Rectal smooth muscle tissue (tissue), 1 donor: Measurements from ENCODE around the gene ATCAY.

Source experiments
- H3K27ac ChIP-seq: one replicate; pipeline ENCODE4 v1.7.0; 2013; ENCODE audit warnings: low read depth, low read length, inconsistent platforms
- H3K27me3 ChIP-seq: one replicate; pipeline ENCODE4 v1.7.0; 2013; ENCODE audit warnings: low read length; ENCODE audit not compliant: control insufficient read depth, insufficient read depth
- H3K36me3 ChIP-seq: one replicate; pipeline ENCODE4 v1.7.0; 2013; ENCODE audit warnings: low read length; ENCODE audit not compliant: control insufficient read depth, insufficient read depth
- H3K4me1 ChIP-seq: one replicate; pipeline ENCODE4 v1.7.0; 2013; ENCODE audit warnings: low read length; ENCODE audit not compliant: control insufficient read depth, insufficient read depth
- H3K4me3 ChIP-seq: one replicate; pipeline ENCODE4 v1.7.0; 2013; ENCODE audit warnings: low read length
- H3K9ac ChIP-seq: one replicate; pipeline ENCODE4 v1.7.0; 2013; ENCODE audit warnings: low read length

Gene ATCAY, protein sequence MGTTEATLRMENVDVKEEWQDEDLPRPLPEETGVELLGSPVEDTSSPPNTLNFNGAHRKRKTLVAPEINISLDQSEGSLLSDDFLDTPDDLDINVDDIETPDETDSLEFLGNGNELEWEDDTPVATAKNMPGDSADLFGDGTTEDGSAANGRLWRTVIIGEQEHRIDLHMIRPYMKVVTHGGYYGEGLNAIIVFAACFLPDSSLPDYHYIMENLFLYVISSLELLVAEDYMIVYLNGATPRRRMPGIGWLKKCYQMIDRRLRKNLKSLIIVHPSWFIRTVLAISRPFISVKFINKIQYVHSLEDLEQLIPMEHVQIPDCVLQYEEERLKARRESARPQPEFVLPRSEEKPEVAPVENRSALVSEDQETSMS

DNA sequence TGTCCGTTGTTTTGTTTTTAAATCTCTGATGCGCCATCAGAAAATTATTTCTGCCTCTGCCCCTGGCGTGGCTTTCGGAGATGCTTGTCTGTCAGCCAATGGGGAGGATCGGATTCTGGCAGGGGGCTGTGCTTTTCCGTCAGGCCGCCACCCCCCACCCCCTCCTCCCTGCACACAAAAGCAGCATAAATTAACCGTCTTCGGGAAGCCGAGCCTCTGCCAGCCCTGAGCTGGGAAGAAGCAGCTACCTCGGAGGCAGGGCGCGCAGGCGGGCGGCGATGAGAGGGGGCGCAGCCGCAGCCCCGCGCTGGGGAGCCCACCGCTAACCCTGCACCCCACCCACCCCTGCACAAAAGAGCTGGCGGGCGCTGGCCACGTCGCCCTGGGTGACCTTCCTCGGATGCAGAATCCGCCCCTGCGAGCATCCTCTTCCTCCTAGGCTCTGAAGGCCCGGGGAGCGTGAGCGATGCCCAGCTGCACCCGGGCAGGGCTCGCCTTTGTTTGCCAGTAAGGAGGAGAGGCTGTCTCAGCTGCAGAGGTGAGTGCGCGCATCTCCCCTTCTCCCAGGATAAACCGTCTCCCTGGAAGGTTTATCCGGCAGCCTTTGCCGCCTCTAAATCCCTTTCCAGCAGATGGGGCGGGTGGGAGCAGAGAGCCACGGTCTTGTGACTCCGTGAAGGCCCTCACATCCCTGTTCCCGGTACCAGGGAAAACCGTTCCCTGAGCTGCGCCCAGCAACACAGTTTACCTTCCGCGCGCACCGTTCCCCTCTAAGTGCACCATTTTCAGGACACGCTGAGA, at the start of gene ATCAY:
Gene ATCAY, plus strand, starts transcription at position 215 of the 801 bp plus-strand sequence. CDS start 5,083 bp downstream, outside the sequence.
- Histone ChIP-seq H3K27me3 (peaks cover 9% of the 10 kb centered on the region), H3K36me3 (no peaks in the 10 kb centered on the region), H3K4me3 (no peak within 1 kb of the TSS), H3K9ac (no peak within 1 kb of the TSS), H3K27ac (no peak within 1 kb of the TSS), H3K4me1 (no peaks in the 10 kb centered on the region)

- no peaks in the 10 kb centered on the region for H3K36me3 ChIP-seq
- peaks cover 7% of the 10 kb centered on the region for H3K27me3 ChIP-seq
- no peak overlapping the region for H3K27ac ChIP-seq
- no peak overlapping the region for H3K9ac ChIP-seq
- H3K4me1 ChIP-seq: no peaks in the 10 kb centered on the region
- H3K4me3 ChIP-seq: no peak overlapping the region
Measured at GRCh38 chr19:3831601-3832000, 48.9 kb upstream of the ATCAY start.

GRCh38 chr19:3832001-3832400, 48.5 kb upstream of the ATCAY start:
- H3K36me3 ChIP-seq: no peaks in the 10 kb centered on the region
- H3K27me3 ChIP-seq: peaks cover 7% of the 10 kb centered on the region
- H3K4me3 ChIP-seq: no peak overlapping the region
- no peak overlapping the region for H3K27ac ChIP-seq
- H3K9ac ChIP-seq: no peak overlapping the region
- no peaks in the 10 kb centered on the region for H3K4me1 ChIP-seq

DNA sequence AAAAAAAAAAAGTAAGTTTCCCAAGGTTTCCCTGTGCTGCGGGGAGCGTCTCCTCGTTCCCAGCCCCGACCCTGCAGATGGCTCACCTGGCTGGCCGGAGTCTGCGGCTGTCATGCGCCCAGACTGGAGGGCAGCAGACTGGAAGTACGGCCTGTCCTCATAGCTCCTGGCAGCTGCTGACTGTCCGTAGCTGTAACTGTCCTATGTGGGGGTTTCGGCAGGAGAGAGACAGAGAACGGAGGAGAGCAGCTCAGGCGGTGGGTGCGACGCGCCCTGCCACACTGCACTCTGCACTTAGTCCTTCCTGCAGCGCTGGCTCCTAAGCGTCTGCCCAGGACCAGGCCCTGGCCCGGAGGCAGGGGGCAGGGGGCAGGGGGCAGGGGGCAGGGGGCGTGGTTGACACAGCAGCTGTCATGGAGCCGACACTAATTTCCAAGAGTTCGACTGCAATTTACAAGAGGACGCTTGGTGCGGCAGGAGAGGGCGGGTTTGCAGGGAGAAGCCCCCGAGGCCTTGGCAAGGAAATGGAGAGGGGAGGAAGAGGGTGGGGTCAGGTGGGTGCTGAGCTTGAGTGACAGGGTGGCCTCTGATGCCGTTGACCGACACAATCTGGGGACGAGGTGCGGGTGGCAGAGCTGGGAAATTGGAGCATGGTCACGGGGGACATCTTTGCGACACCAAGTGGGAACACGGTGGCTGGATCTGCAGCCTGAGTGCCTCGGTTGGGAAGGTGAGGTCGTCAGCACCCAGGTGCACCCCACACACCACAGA, 46.7 kb upstream of the ATCAY start:
- Histone ChIP-seq H3K27ac (no peak overlapping the region), H3K9ac (no peak overlapping the region), H3K4me3 (no peak overlapping the region), H3K4me1 (no peaks in the 10 kb centered on the region), H3K27me3 (peaks cover 7% of the 10 kb centered on the region), H3K36me3 (no peaks in the 10 kb centered on the region)

GRCh38 chr19:3834349-3835054, 46.0 kb upstream of the ATCAY start:
- Histone ChIP-seq H3K4me3 (no peak overlapping the region), H3K27me3 (peaks cover 7% of the 10 kb centered on the region), H3K27ac (no peak overlapping the region), H3K9ac (no peak overlapping the region), H3K4me1 (no peaks in the 10 kb centered on the region), H3K36me3 (no peaks in the 10 kb centered on the region)

- Histone ChIP-seq H3K4me3 (no peak overlapping the region), H3K36me3 (no peaks in the 10 kb centered on the region), H3K27me3 (peaks cover 7% of the 10 kb centered on the region), H3K27ac (no peak overlapping the region), H3K9ac (no peak overlapping the region), H3K4me1 (no peaks in the 10 kb centered on the region)
Measured at GRCh38 chr19:3835055-3835435, 45.4 kb upstream of the ATCAY start.

- H3K27ac ChIP-seq: no peak overlapping the region
- no peak overlapping the region for H3K4me3 ChIP-seq
- H3K9ac ChIP-seq: no peak overlapping the region
- H3K4me1 ChIP-seq: no peaks in the 10 kb centered on the region
- peaks cover 2% of the 10 kb centered on the region for H3K27me3 ChIP-seq
- no peaks in the 10 kb centered on the region for H3K36me3 ChIP-seq
Measured at GRCh38 chr19:3836887-3837286, 43.6 kb upstream of the ATCAY start.

- Histone ChIP-seq H3K36me3 (no peaks in the 10 kb centered on the region), H3K27ac (no peak overlapping the region), H3K27me3 (no peaks in the 10 kb centered on the region)
Measured at GRCh38 chr19:3837332-3837731, 43.2 kb upstream of the ATCAY start.

GRCh38 chr19:3837922-3838321, 42.6 kb upstream of the ATCAY start:
- Histone ChIP-seq H3K36me3 (no peaks in the 10 kb centered on the region), H3K27ac (no peak overlapping the region), H3K9ac (no peak overlapping the region)

More at GRCh38 chr19:3837332-3837731, 43.2 kb upstream of the ATCAY start:
- Histone ChIP-seq H3K4me1 (no peaks in the 10 kb centered on the region), H3K4me3 (no peak overlapping the region), H3K9ac (no peak overlapping the region)

DNA sequence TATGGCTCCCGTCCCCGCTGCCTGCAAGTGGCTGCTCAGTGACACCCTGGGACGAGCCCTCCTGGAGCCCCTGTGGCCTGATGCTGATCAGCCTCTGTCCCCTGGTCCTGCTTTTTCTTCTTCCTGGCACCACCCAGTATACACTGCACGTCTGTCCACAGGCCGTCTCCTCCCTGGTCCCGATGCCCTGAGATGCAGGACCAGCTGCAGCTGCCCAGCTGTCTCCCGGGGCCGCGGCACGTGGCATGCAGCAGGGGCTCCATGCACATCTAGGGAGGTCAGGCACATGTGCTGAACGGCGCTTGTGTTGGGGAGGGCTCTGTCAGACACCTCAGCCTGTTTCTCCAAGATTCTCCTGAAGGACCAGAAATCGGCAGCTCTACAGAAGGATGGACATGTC, 41.8 kb upstream of the ATCAY start:
- Histone ChIP-seq H3K36me3 (no peaks in the 10 kb centered on the region), H3K27ac (no peak overlapping the region), H3K9ac (no peak overlapping the region), H3K4me3 (no peak overlapping the region), H3K4me1 (no peaks in the 10 kb centered on the region), H3K27me3 (no peaks in the 10 kb centered on the region)

More at GRCh38 chr19:3837922-3838321, 42.6 kb upstream of the ATCAY start:
- Histone ChIP-seq H3K27me3 (no peaks in the 10 kb centered on the region), H3K4me3 (no peak overlapping the region), H3K4me1 (no peaks in the 10 kb centered on the region)

DNA sequence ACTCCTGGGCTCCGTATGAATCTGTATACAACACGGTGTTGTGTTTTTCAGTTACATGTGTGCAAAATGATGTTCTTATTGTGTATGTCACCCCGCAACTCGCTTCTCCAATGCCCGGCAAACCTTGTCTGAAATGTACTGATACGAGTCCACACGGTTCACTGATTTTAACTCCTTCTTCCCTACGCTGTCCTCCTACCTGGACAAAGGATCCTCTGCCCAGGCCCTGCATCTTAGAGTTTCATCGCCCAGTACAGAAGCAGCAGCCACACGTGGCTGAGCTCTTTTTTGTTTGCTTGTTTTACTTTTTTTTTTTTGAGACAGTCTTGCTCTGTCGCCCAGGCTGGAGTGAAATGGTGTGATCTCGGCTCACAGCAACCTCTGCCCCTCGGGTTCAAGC, 40.5 kb upstream of the ATCAY start:
- H3K9ac ChIP-seq: no peak overlapping the region
- no peaks in the 10 kb centered on the region for H3K27me3 ChIP-seq
- no peak overlapping the region for H3K4me3 ChIP-seq
- H3K4me1 ChIP-seq: no peaks in the 10 kb centered on the region
- no peak overlapping the region for H3K27ac ChIP-seq
- no peaks in the 10 kb centered on the region for H3K36me3 ChIP-seq

- Histone ChIP-seq H3K36me3 (no peaks in the 10 kb centered on the region), H3K27ac (no peak overlapping the region)
Measured at GRCh38 chr19:3840804-3841203, 39.7 kb upstream of the ATCAY start.

More at GRCh38 chr19:3840804-3841203, 39.7 kb upstream of the ATCAY start:
- H3K9ac ChIP-seq: no peak overlapping the region
- H3K27me3 ChIP-seq: no peaks in the 10 kb centered on the region
- no peaks in the 10 kb centered on the region for H3K4me1 ChIP-seq
- H3K4me3 ChIP-seq: no peak overlapping the region
